H9 (cell line): Measurements from ENCODE around the gene CDK14. TPM values are rescaled to one million over a fixed set of nuclear protein-coding genes. Genes with fewer than 3 reads are reported as not detected.

ENCODE experiments used
- DNase-seq: peaks from one replicate; pipeline ENCODE4 v3.0.0-alpha.2; 2017
- H2AFZ ChIP-seq: one replicate; pipeline ENCODE4 v1.6.1; 2013; ENCODE audit warnings: mild to moderate bottlenecking, low read length, control low read depth, moderate library complexity
- H2AK5ac ChIP-seq: 2 replicates; pipeline ENCODE4 v1.6.1; 2013; ENCODE audit warnings: low read length, control low read depth, mixed read lengths; ENCODE audit not compliant: insufficient read length
- H2BK120ac ChIP-seq: one replicate; pipeline ENCODE4 v1.6.1; 2013; ENCODE audit warnings: low read depth, mild to moderate bottlenecking, low read length, control low read depth, inconsistent platforms; ENCODE audit not compliant: poor library complexity, severe bottlenecking
- H2BK12ac ChIP-seq: 2 replicates; pipeline ENCODE4 v1.6.1; 2013; ENCODE audit warnings: low read length, control low read depth, mixed read lengths, low read depth; ENCODE audit not compliant: insufficient read length
- H2BK15ac ChIP-seq: 2 replicates; pipeline ENCODE4 v1.6.1; 2013; ENCODE audit warnings: low read depth, low read length, control low read depth
- H2BK20ac ChIP-seq: one replicate; pipeline ENCODE4 v1.6.1; 2013; ENCODE audit warnings: low read depth, mild to moderate bottlenecking, low read length, control low read depth, inconsistent platforms; ENCODE audit not compliant: poor library complexity, severe bottlenecking
- H2BK5ac ChIP-seq: 2 replicates; pipeline ENCODE4 v1.6.1; 2013; ENCODE audit warnings: low read length, control low read depth, mixed read lengths; ENCODE audit not compliant: insufficient read length
- H3K14ac ChIP-seq: 2 replicates; pipeline ENCODE4 v1.6.1; 2013; ENCODE audit warnings: low read length, control low read depth; ENCODE audit not compliant: insufficient read depth
- H3K18ac ChIP-seq: 2 replicates; pipeline ENCODE4 v1.6.1; 2013; ENCODE audit warnings: low read depth, mild to moderate bottlenecking, mixed read lengths, low read length, control low read depth; ENCODE audit not compliant: insufficient read length
- H3K23ac ChIP-seq: 2 replicates; pipeline ENCODE4 v1.6.1; 2013; ENCODE audit warnings: low read length, control low read depth, mixed read lengths, low read depth; ENCODE audit not compliant: insufficient read length
- H3K23me2 ChIP-seq: 2 replicates; pipeline ENCODE4 v1.6.1; 2013; ENCODE audit warnings: low read depth, mild to moderate bottlenecking, mixed read lengths, low read length, control low read depth; ENCODE audit not compliant: insufficient read length, poor library complexity, severe bottlenecking
- H3K27ac ChIP-seq: 2 replicates; pipeline ENCODE4 v1.5.1; 2013; ENCODE audit warnings: low read length, control low read depth, mixed read lengths, low read depth; ENCODE audit not compliant: insufficient read length
- H3K27me3 ChIP-seq: 2 replicates; pipeline ENCODE4 v1.6.1; 2013; ENCODE audit warnings: low read length, control low read depth, inconsistent platforms; ENCODE audit not compliant: insufficient read depth
- H3K4ac ChIP-seq: 2 replicates; pipeline ENCODE4 v1.6.1; 2013; ENCODE audit warnings: low read depth, mild to moderate bottlenecking, control low read depth, inconsistent platforms, low read length, moderate library complexity
- H3K4me1 ChIP-seq: 2 replicates; pipeline ENCODE4 v1.6.1; 2013; ENCODE audit warnings: low read length, control low read depth, inconsistent platforms; ENCODE audit not compliant: insufficient read depth
- H3K4me2 ChIP-seq: 2 replicates; pipeline ENCODE4 v1.6.1; 2013; ENCODE audit warnings: low read length, control low read depth, mixed read lengths; ENCODE audit not compliant: insufficient read length, insufficient read depth
- H3K56ac ChIP-seq: 2 replicates; pipeline ENCODE4 v1.6.1; 2013; ENCODE audit warnings: low read depth, mild to moderate bottlenecking, mixed read lengths, low read length, control low read depth; ENCODE audit not compliant: insufficient read length
- H3K79me1 ChIP-seq: 2 replicates; pipeline ENCODE4 v1.6.1; 2013; ENCODE audit warnings: low read depth, mild to moderate bottlenecking, moderate library complexity, low read length, control low read depth, inconsistent platforms; ENCODE audit not compliant: insufficient read depth, poor library complexity, severe bottlenecking
- H3K79me2 ChIP-seq: 2 replicates; pipeline ENCODE4 v1.6.1; 2013; ENCODE audit warnings: low read length, control low read depth, inconsistent platforms; ENCODE audit not compliant: insufficient read depth
- H3K9ac ChIP-seq: 2 replicates; pipeline ENCODE4 v1.6.1; 2013; ENCODE audit warnings: low read length, control low read depth, mixed read lengths; ENCODE audit not compliant: insufficient read length; ENCODE audit errors: extremely low read depth
- H3K9me3 ChIP-seq: one replicate; pipeline ENCODE4 v1.6.1; 2013; ENCODE audit warnings: low read depth, low read length, inconsistent platforms; ENCODE audit not compliant: control insufficient read depth
- H3T11ph ChIP-seq: one replicate; pipeline ENCODE4 v1.6.1; 2013; ENCODE audit warnings: mild to moderate bottlenecking, low read length, control low read depth, inconsistent platforms
- H4K20me1 ChIP-seq: one replicate; pipeline ENCODE4 v1.6.1; 2013; ENCODE audit not compliant: control insufficient read depth, insufficient read length, insufficient read depth
- H4K5ac ChIP-seq: 2 replicates; pipeline ENCODE4 v1.6.1; 2013; ENCODE audit warnings: low read depth, mild to moderate bottlenecking, mixed read lengths, low read length, control low read depth; ENCODE audit not compliant: insufficient read length
- H4K8ac ChIP-seq: replicated peaks from 2 replicates; pipeline ENCODE4 v1.6.1; 2013; ENCODE audit warnings: low read length, control low read depth, mixed read lengths, low read depth; ENCODE audit not compliant: insufficient read length
- H4K91ac ChIP-seq: 2 replicates; pipeline ENCODE4 v1.6.1; 2013; ENCODE audit warnings: low read depth, mild to moderate bottlenecking, moderate library complexity, mixed read lengths, low read length, control low read depth; ENCODE audit not compliant: insufficient read length
- H3K27ac Mint-ChIP-seq, 3 experiments: 2 replicates in 2 of 3; 3 replicates in 1 of 3; pipeline ENCODE4 v1.8.0; 2020 to 2021; ENCODE audit warnings: mixed read lengths in 3 of 3, mild to moderate bottlenecking in 1 of 3, moderate library complexity in 1 of 3
- H3K27me3 Mint-ChIP-seq: 2 replicates; pipeline ENCODE4 v1.8.0; 2021; ENCODE audit warnings: low read depth, mild to moderate bottlenecking, moderate library complexity, mixed read lengths
- H3K36me3 Mint-ChIP-seq, 3 experiments: 2 replicates in 2 of 3; 3 replicates in 1 of 3; pipeline ENCODE4 v1.8.0; 2020 to 2021; ENCODE audit warnings: low read depth in 3 of 3, mixed read lengths in 3 of 3; ENCODE audit not compliant: insufficient read depth in 1 of 3
- H3K4me1 Mint-ChIP-seq, 2 experiments: 2 replicates each; pipeline ENCODE4 v1.8.0; 2020; ENCODE audit warnings: mixed read lengths in 2 of 2
- H3K4me3 Mint-ChIP-seq, 2 experiments: 2 replicates in 1 of 2; 3 replicates in 1 of 2; pipeline ENCODE4 v1.8.0; 2020 to 2021; ENCODE audit warnings: mild to moderate bottlenecking in 2 of 2, mixed read lengths in 2 of 2, moderate library complexity in 1 of 2
- H3K9me3 Mint-ChIP-seq, 2 experiments: 2 replicates in 1 of 2; 3 replicates in 1 of 2; pipeline ENCODE4 v1.8.0; 2020; ENCODE audit warnings: mild to moderate bottlenecking in 2 of 2, mixed read lengths in 2 of 2, moderate library complexity in 1 of 2
- WGBS: extraction: QIAGEN DNeasy Blood & Tissue Kit; methylation state at CpG from one replicate; pipeline ENCODE4 v1.1.7; 2013; ENCODE audit warnings: missing lambda C conversion rate, low lambda C conversion rate, mixed read lengths; ENCODE audit not compliant: insufficient read length; ENCODE audit errors: extremely low coverage; 5-methylcytosine and 5-hydroxymethylcytosine counted together
- total RNA-seq: library from RNA; stranded (reverse); gene quantifications from 2 replicates; pipeline ENCODE4 v1.2.1, GENCODE V29; 2021
- TF ChIP-seq, protein P1 (sequence below): fragments of 200-600 bp; sonication (generic); conservative IDR thresholded peaks from 3 replicates; pipeline ENCODE4 v1.8.0; 2021; ENCODE audit warnings: antibody characterized with exemption, mild to moderate bottlenecking

The CDK14 gene
- total RNA-seq, 1 experiment from 2014 or later: 23.9 TPM

DNA sequence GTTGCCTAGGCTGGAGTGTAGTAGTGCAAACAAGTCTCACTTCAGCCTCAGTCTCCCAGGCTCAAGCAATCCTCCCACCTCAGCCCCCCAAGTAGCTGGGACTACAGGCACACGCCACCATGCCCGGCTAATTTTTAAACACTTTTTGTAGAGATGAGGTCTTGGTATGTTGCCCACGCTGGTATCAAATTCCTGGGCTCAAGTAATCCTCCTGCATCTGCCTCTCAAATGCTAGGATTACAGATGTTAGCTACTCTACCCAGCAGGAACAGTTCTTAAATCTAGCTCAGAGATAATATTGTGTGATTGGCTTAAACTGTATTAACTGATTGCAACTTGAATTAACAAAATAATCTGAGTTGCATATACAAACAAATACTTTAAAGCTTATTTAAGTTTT is 82.9 kb downstream of the CDK14 start:
- no peaks in the 10 kb centered on the region for H3K27me3 ChIP-seq
- H3K14ac ChIP-seq: no peak overlapping the region
- Mint-ChIP-seq H3K27me3 (no peaks in the 10 kb centered on the region), H3K36me3 (no peaks in the 10 kb centered on the region), H3K4me3 (no peak overlapping the region), H3K4me1 (peaks cover 32 to 38% of the 10 kb centered on the region in 2 experiments), H3K27ac (no peak overlapping the region), H3K9me3 (no peaks in the 10 kb centered on the region)
- H2AK5ac ChIP-seq: no peak overlapping the region
- no peak overlapping the region for H3K23ac ChIP-seq
- H3K18ac ChIP-seq: no peak overlapping the region
- no peak overlapping the region for H2BK120ac ChIP-seq
- no peak overlapping the region for H4K91ac ChIP-seq
- no peak overlapping the region for H4K5ac ChIP-seq
- no peaks in the 10 kb centered on the region for H3K9me3 ChIP-seq
- no peak for DNase-seq
- no peak overlapping the region for H2AFZ ChIP-seq
- H3K23me2 ChIP-seq: no peaks in the 10 kb centered on the region
- H3K27ac ChIP-seq: no peak overlapping the region
- no peaks in the 10 kb centered on the region for H3K79me1 ChIP-seq
- TF ChIP-seq, protein P1, sequence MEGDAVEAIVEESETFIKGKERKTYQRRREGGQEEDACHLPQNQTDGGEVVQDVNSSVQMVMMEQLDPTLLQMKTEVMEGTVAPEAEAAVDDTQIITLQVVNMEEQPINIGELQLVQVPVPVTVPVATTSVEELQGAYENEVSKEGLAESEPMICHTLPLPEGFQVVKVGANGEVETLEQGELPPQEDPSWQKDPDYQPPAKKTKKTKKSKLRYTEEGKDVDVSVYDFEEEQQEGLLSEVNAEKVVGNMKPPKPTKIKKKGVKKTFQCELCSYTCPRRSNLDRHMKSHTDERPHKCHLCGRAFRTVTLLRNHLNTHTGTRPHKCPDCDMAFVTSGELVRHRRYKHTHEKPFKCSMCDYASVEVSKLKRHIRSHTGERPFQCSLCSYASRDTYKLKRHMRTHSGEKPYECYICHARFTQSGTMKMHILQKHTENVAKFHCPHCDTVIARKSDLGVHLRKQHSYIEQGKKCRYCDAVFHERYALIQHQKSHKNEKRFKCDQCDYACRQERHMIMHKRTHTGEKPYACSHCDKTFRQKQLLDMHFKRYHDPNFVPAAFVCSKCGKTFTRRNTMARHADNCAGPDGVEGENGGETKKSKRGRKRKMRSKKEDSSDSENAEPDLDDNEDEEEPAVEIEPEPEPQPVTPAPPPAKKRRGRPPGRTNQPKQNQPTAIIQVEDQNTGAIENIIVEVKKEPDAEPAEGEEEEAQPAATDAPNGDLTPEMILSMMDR: no peak
- no peak overlapping the region for H2BK20ac ChIP-seq
- WGBS: no CpG with 5 or more reads among the region's 3 CpGs
- no peak overlapping the region for H3T11ph ChIP-seq
- H3K9ac ChIP-seq: no peak overlapping the region
- H3K4me2 ChIP-seq: no peak overlapping the region
- no peaks in the 10 kb centered on the region for H4K20me1 ChIP-seq
- peaks cover 8% of the 10 kb centered on the region; the same call in 1 of the 2 replicates for H3K4me1 ChIP-seq
- no peak overlapping the region for H4K8ac ChIP-seq
- H3K4ac ChIP-seq: no peak overlapping the region
- H3K79me2 ChIP-seq: peaks cover 4% of the 10 kb centered on the region
- no peak overlapping the region for H2BK12ac ChIP-seq
- H2BK5ac ChIP-seq: no peak overlapping the region
- no peak overlapping the region for H3K56ac ChIP-seq
- H2BK15ac ChIP-seq: no peak overlapping the region
